ENCODE measurements around the gene NADK. TPM values are rescaled to one million over a fixed set of nuclear protein-coding genes. Genes with fewer than 3 reads are reported as not detected.

The NADK gene
- 10 to 100 TPM; 64.5 to 91.1 TPM for total RNA-seq

GRCh38 chr1:1777950-1778662, at the start of gene NADK:
Gene NADK (minus strand): TSS chr1:1778470. CDS start chr1:1765406, 13,064 bp downstream.
- Histone ChIP-seq H3K36me3 (no peaks in the 10 kb centered on the region), H3K4me3 (peak within 1 kb of the TSS; percentile 81 to 86), H3K27me3 (replicated peaks; ENCODE audit: insufficient read depth) (no peaks in the 10 kb centered on the region), H3K27ac (peak within 1 kb of the TSS; percentile 81 to 85), H3K9me3 (no peaks in the 10 kb centered on the region), H3K4me1 (replicated peaks) (peaks cover 18% of the 10 kb centered on the region)
- TF ChIP-seq POLR2AphosphoS5 (IDR thresholded peaks at IDR 0.05) = no peak
- peak; percentile 3 for TF ChIP-seq POLR2A (IDR thresholded peaks at IDR 0.05)
- peak in 1 of 4 experiments; percentile 16 for TF ChIP-seq CTCF (IDR thresholded peaks at IDR 0.05)
- peak; percentile 37 for DNase-seq (ENCODE audit: low spot score)
- WGBS = under 1% methylated on average over 71 of the region's 99 CpGs
- intact Hi-C loops (cut with DNase I) = loop anchor here (5.0 kb wide), 1 partner anchor 114 kb away; the partner anchor contains the start of gene GNB1

GRCh38 chr1:1827089-1827848, 49.0 kb upstream of the NADK start:
- Histone ChIP-seq H3K27ac (no peak overlapping the region), H3K27me3 (replicated peaks; ENCODE audit: insufficient read depth) (no peaks in the 10 kb centered on the region), H3K9me3 (no peaks in the 10 kb centered on the region), H3K4me3 (no peak overlapping the region), H3K4me1 (replicated peaks) (no peaks in the 10 kb centered on the region), H3K36me3 (no peaks in the 10 kb centered on the region)
- DNase-seq (ENCODE audit: low spot score) = no peak
- 47% methylated on average over 14 of the region's 14 CpGs for WGBS
- intact Hi-C loops (cut with DNase I) = no loop called here
- TF ChIP-seq POLR2AphosphoS5 (IDR thresholded peaks at IDR 0.05) = no peak
- TF ChIP-seq POLR2A (IDR thresholded peaks at IDR 0.05) = no peak
- no peak for TF ChIP-seq CTCF (IDR thresholded peaks at IDR 0.05)

- H3K9me3 ChIP-seq = no peaks in the 10 kb centered on the region
- H3K27ac ChIP-seq = no peak overlapping the region
- H3K27me3 ChIP-seq (replicated peaks; ENCODE audit: insufficient read depth) = no peaks in the 10 kb centered on the region
- no peaks in the 10 kb centered on the region for H3K4me1 ChIP-seq (replicated peaks)
- DNase-seq (ENCODE audit: low spot score) = no peak
- TF ChIP-seq POLR2A (IDR thresholded peaks at IDR 0.05) = no peak
- no peak for TF ChIP-seq CTCF (IDR thresholded peaks at IDR 0.05)
- TF ChIP-seq POLR2AphosphoS5 (IDR thresholded peaks at IDR 0.05) = no peak
- no peaks in the 10 kb centered on the region for H3K36me3 ChIP-seq
- H3K4me3 ChIP-seq = no peak overlapping the region
- intact Hi-C loops (cut with DNase I) = no loop called here
- WGBS = 88% methylated on average over 9 of the region's 9 CpGs
Observed at GRCh38 chr1:1826356-1827088, 48.3 kb upstream of the NADK start.

- H3K9me3 ChIP-seq = no peaks in the 10 kb centered on the region
- H3K4me3 ChIP-seq = no peak overlapping the region
- H3K27me3 ChIP-seq (replicated peaks; ENCODE audit: insufficient read depth) = no peaks in the 10 kb centered on the region
- no peaks in the 10 kb centered on the region for H3K36me3 ChIP-seq
- no peak for DNase-seq (ENCODE audit: low spot score)
- no peak overlapping the region for H3K27ac ChIP-seq
- intact Hi-C loops (cut with DNase I) = no loop called here
- WGBS = 96% methylated on average over 5 of the region's 5 CpGs
- TF ChIP-seq POLR2AphosphoS5 (IDR thresholded peaks at IDR 0.05) (no peak), CTCF (IDR thresholded peaks at IDR 0.05) (no peak), POLR2A (IDR thresholded peaks at IDR 0.05) (no peak)
- no peaks in the 10 kb centered on the region for H3K4me1 ChIP-seq (replicated peaks)
Observed at GRCh38 chr1:1825217-1825616, 46.9 kb upstream of the NADK start.

All from prostate gland (tissue), 2 donors.